ENCODE data around the gene TPSD1.

Gene TPSD1

GRCh38 chr16:1274767-1275166 is 18.9 kb downstream of the TPSD1 start:
- TF ChIP-seq TAF1 (IDR thresholded peaks at IDR 0.05; ENCODE audit: low read depth) (no peak), EGR1 (IDR thresholded peaks at IDR 0.05) (no peak), CREB1 (IDR thresholded peaks at IDR 0.05; ENCODE audit: low read depth) (no peak), MAX (IDR thresholded peaks at IDR 0.05) (no peak), TEAD4 (IDR thresholded peaks at IDR 0.05) (no peak), REST (IDR thresholded peaks at IDR 0.05; ENCODE audit: low read depth) (no peak), RAD21 (IDR thresholded peaks at IDR 0.05; ENCODE audit: low read depth) (no peak), FOXM1 (IDR thresholded peaks at IDR 0.05; ENCODE audit: borderline replicate concordance, low read depth) (no peak), TCF12 (IDR thresholded peaks at IDR 0.05; ENCODE audit: low read depth) (no peak), ZBTB7A (IDR thresholded peaks at IDR 0.05; ENCODE audit: low read depth) (no peak), USF1 (IDR thresholded peaks at IDR 0.05) (no peak), CEBPB (IDR thresholded peaks at IDR 0.05) (no peak), EP300 (IDR thresholded peaks at IDR 0.05; ENCODE audit: borderline replicate concordance) (no peak), NFIC (IDR thresholded peaks at IDR 0.05) (no peak)

GRCh38 chr16:1275791-1276579 is 20.1 kb downstream of the TPSD1 start:
- TF ChIP-seq NFIC (IDR thresholded peaks at IDR 0.05) (no peak), MAX (IDR thresholded peaks at IDR 0.05) (no peak), CEBPB (IDR thresholded peaks at IDR 0.05) (no peak), YY1 (IDR thresholded peaks at IDR 0.05; ENCODE audit: low read depth) (no peak), TAF1 (IDR thresholded peaks at IDR 0.05; ENCODE audit: low read depth) (no peak), EP300 (IDR thresholded peaks at IDR 0.05; ENCODE audit: borderline replicate concordance) (no peak), USF1 (IDR thresholded peaks at IDR 0.05) (no peak), REST (IDR thresholded peaks at IDR 0.05; ENCODE audit: low read depth) (no peak), ZBTB7A (IDR thresholded peaks at IDR 0.05; ENCODE audit: low read depth) (no peak), TEAD4 (IDR thresholded peaks at IDR 0.05) (no peak), TCF12 (IDR thresholded peaks at IDR 0.05; ENCODE audit: low read depth) (no peak)

- TF ChIP-seq FOXM1 (IDR thresholded peaks at IDR 0.05; ENCODE audit: borderline replicate concordance, low read depth) (no peak), TEAD4 (IDR thresholded peaks at IDR 0.05) (no peak), NFIC (IDR thresholded peaks at IDR 0.05) (no peak), REST (IDR thresholded peaks at IDR 0.05; ENCODE audit: low read depth) (no peak)
Measured at GRCh38 chr16:1276580-1276878, 20.7 kb downstream of the TPSD1 start.

GRCh38 chr16:1277151-1277598 is 21.3 kb downstream of the TPSD1 start:
- no peak for TF ChIP-seq TAF1 (IDR thresholded peaks at IDR 0.05; ENCODE audit: low read depth)
- TF ChIP-seq TCF12 (IDR thresholded peaks at IDR 0.05; ENCODE audit: low read depth), result no peak
- no peak for TF ChIP-seq RAD21 (IDR thresholded peaks at IDR 0.05; ENCODE audit: low read depth)
- no peak for TF ChIP-seq CEBPB (IDR thresholded peaks at IDR 0.05)
